GM15510 (cell line): Measurements from ENCODE around the gene PARD3.

Source experiments
- POLR2A ChIP-seq: IDR thresholded peaks from 3 replicates; pipeline ENCODE4 v1.6.1; 2011; ENCODE audit warnings: borderline replicate concordance; ENCODE audit not compliant: insufficient read length; ENCODE audit errors: extremely low read depth

PARD3 gene

DNA sequence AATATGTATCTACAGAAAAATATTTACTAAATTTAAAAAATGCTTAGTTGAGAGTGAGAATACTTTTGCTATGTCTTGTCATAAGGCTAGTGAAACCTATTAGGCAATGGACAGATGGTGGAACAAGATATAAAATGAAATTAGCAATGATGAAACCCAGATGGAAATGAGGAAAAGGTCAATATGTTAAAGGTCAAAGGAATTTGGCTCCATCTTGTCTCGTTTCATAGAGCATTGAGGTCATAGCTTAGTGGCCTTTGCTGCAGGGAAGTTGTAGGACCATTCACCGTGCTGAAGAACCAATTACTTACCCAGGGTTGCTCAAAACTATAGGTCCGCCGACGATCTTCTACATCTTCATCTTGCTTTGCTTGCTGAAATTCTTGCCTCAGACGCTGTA lies 683.9 kb downstream of the PARD3 start:
- TF ChIP-seq POLR2A: no peak

DNA sequence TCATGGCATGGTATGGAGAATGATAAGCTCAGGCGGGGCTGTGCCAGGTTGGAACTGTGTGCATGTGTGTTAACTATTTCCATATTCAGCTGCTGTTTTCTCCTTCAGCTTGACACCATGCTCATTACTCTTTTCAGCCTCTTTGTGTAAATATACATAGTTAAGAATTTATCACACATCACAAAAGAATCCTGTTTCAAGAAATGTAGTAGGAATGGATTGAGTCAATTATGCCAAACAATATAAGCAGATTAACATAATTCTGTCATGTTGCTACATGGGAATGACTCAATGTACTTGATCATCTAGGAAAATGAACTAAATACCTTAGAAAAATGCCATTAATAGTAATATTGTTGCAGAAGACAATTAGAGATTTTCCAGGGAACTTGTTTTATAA lies 687.4 kb downstream of the PARD3 start:
- no peak for TF ChIP-seq POLR2A

DNA sequence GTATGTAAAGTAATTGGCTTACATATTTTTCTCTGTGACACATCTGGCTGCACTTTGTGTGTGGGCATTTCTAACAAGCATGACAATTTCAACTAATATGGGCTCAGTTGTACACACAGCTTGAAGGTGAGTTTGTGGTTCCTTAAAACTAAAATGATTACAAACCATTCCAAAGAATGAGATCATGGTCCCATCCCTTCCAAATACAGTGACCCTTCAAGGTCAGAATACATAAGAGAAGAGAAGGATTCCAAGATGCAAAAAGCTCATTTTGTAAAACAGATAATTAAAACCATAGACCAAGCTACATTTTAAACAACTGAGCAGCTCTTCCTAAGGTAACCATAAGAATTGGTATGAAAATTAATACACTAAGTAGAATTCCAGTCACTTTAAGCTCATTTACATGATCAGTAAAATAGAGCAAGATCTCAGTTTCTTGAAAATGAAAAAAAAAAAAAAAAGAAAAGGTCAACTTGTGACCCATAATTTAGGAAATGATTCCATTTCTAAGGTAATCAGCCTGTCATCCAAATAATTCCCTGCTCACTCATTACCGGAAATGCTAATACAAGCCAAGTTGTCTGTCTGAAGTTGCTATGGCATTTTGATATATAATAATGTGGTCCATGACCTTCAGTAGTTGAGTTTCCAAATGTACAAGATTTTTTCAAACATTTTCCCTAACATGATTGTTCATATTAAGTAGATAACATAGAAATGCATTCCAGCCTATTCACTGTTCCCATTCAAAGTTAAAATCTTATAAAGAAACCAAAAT lies 688.5 kb downstream of the PARD3 start:
- no peak for TF ChIP-seq POLR2A

DNA sequence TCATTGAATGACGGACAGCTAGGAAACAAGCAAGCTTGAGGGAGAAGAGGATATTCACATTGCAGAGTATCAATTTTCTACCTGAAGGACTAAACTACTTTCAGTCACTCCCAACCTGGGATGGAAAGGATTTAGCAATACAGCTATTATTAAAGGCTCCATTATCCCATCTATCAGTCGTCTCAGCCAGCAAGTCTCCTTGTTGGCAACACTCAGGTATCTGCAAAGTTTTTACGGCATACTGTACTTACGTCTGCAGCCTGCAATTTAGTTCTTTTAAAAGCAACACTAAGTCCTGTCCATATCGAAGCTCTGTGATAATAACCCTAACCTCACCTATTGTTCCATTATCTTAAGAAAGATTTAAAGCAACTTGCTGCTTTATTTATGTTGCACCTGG lies 689.4 kb downstream of the PARD3 start:
- no peak for TF ChIP-seq POLR2A

DNA sequence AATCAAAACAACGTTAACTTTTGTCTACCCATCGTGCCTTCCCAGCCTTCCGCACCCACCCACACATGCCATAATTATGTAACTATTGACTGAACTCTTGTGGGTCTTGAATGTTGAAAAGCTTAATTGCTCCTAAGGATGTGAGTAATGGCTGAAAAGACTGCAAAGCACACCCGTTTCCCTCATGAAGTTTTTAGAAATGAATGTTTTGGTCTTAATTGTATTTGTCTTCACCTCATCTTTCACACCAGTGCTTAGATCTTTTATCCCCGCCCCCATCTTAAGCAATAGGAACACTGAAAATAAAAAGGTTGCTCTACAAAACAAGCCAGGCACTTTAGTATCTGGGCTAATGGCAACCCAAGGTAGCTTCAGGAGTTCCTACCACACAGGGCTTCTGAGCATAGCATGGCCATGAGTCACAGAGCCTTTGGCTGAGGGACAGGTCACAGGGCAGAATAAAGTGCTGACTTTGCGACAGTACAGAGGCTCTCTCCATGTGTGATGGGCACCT lies 690.5 kb downstream of the PARD3 start:
- TF ChIP-seq POLR2A: no peak

DNA sequence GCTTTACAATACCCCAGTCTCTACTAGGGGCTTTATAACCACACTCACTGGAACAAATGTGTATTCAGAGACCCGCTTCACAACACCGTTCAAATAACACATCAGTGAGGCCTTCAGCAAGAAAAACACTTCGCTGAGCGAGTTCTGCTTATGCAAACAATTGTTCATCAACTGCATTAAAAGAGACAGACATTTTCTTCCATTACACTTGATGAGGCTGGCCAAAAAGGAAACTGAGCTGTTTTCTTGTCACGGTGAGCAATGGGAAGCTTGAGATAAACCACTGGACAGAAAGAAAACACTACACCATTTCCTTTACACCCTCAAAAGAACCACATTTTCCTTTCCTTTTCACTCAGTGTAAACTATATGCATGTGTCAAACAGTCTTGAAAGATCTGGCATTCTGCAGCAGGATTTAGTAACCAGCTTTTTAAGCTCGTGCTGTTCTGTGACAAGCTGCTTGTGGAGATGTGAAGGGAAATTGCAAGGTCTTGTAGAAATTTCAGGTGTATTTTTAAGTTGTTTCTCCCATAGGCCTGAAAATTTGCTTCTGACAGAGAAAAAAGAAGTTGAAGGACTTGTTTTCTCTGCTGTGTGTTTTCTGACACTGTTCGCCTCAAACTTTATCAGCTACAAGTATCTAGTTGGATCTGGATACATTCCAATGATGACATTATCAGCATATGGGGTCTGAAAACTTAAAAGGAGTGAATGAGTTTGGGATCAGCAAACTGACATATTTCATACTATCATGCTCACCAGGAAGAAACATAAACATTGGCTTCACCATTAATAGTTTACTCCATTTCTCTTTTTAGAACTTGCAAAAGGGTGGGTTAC lies 693.1 kb downstream of the PARD3 start:
- no peak for TF ChIP-seq POLR2A

DNA sequence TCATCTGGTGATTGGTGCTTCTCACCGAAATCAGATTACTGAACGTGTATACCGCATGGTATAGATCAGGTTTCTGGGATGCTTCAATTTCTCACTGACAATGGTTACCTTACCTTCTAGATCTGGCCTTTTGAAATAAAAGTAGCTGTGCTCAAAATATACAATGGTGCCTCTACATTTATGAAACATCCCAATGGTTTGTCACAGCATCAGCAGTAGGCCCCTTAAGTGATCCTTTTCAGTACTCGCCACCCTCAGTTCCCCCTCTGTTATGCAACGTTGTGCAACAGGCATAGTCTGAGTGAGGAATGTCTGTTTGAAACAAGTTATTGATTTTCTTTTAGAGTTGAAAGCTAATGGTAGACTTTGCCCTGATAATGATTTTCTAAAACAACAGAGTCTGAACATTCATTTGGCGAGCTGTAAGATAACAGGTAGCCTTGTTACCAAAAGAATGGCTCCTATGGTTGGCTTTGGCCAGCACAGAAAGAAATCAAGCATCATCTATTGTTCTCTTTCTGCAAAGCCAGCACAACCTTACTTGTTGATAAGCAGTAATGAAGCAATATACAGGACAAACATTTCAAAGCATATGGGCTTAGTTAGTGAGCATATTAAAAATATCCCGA lies 693.9 kb downstream of the PARD3 start:
- no peak for TF ChIP-seq POLR2A

DNA sequence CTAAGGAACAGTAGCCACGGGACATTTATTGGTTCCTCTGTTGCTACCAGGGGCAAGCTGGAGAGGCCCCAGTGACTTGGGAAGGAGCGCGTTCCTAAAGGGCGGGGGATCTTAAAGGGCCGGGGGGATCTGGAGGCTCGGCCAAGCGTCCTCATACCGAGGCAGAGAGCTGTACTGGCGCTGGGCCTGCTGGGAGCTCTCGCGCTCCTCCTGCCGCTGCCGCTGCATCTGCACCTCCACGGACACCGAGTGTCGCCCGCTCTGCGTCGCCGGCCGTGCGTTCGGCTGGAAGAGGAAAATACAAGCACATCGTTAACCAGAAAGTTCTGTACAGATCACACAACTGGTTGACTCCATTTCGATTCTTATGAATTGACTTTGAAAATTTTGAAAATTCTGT lies 695.6 kb downstream of the PARD3 start:
- no peak for TF ChIP-seq POLR2A

DNA sequence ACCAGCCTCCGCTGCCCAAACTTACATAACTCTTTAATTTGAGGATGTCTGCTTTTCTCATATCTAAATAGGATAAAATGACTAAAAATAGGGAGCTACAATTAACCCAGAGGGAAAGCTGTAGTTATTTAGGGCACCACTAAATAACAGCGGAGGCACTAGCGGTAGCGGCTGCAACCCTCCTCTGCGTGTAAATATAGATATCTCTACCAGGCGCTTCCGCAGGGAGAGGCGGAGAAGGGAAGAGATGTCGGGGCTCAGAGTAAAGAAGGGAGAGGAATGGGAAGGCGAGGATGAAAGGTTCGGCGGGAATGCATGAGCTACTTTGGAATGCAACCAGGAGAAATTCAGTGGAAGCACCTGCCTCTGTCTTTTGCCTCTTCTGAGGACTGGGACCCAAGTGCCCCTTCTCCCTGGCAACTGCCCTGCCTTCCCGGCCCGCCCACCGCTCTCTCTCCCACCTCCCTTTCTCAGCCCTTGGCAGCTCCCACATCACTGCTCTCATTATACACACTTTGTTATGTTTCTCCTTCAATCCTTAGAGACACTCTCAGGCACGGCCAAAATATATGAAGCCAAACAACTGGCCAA lies 698.3 kb downstream of the PARD3 start:
- no peak for TF ChIP-seq POLR2A

DNA sequence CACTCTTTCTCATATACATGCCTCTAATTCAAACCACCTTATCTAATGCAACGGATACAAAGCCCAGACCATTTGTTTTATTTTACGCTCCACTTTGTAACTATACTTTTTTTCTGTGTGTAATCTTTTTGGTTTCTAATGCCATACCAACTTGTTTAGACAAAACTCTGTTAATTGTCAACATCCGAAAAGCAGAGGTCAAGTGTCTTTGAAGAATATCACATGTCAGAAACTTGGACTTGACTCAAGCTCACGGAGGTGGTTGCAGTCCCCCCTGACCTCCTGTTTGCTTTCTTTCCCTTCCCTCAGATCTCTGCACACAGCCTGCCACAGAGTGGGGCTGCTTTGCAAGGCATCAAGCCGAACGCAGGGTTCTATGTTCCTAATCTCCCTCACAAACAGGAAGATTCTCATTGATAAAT lies 698.9 kb downstream of the PARD3 start:
- TF ChIP-seq POLR2A: no peak

DNA sequence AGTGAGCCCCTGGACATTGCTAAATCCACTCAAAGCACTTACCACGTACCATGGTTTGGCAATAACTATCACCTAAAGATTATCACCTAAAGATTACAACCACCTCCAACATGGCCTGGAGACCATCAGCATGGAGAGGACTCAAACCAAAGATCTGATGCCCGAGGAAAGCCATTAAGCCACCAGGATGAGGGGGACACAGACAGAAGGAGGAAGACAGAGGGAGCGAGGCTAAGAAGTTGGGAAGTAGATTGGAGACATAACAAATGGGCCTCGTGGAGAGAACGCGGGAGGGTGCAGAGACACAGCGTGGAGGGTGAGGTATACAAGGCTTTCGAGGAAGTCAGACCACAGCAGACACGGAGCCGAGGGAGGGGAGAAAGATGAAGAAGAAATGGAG lies 700.2 kb downstream of the PARD3 start:
- no peak for TF ChIP-seq POLR2A

DNA sequence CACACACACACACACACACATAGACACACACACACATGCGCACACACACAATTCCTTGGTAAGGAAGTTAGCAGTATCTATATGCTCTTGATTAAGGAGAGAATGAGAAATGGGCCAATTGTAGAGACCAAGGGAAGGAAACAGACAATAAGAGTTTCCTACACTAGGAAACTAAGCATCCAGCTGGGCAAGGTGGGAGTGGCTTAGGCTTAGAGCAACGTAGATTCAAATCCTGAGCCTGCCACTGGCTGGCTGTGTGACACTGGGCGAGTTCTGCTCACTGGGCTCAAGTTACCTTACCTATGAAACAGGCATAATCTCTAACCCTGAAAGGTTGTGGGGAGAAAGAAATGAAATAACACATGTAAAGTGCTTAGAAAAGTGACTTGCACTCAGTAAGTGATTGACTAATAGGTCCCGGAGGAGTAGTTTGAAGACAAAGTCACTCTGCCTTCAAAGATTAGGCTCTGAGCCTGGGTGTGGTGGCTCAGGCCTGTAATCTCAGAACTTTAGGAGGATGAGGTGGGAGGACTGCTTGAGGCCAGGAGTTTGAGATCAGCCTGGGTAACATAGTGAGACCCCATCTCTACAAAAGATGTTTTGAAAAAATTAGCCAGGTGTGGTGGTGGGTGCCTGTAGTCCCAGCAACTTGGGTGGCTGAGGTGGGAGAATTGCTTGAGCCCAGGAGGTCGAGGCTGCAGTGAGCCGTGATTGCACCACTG lies 701.4 kb downstream of the PARD3 start:
- TF ChIP-seq POLR2A: no peak

DNA sequence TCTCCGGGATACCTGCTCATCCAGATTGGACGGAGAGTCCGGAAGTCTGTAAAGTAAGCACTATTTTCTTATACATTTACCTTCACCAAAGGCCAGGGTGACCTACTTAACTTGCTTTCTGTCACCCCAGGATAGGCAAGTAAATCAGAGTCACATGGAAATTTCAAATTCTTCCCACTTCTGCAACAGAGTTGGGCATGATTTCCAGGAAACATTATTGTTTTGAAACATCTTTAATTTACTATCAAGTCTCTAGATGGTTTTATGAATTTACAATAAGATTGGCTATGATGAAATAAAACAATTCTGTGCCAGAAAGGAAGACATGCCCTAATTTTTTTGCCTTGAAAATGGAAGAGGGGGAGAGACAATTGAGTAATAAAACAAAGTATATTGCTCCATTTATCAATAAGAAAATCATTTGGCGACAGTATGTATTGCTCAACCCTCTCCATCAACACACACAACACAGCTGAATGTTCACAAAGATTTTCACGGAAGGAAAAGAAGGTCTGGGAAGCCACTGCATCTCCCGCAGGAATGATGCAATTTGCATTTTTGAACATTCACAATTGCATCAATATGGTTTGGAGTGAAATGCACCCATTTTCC lies 702.8 kb downstream of the PARD3 start:
- TF ChIP-seq POLR2A: no peak

DNA sequence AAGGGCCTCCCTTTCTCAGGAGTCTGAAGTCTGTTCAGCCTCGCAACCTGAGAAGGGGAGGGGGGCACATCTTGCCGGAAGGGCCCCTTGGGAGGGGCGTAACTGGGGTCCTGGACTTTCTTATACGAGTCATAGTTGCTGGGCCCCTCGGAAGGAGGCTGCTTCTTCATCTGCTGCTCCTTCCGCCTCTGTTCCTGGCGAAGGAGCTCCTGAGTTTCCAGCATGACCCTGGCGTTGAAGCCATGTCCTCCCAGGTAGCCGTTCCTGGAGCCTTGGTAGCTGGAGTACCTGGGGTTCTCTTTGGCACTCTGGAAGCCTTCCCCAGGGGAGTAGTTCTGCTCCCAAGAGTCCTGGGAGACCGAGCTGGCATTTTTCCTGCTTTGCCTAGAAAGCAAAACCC lies 703.9 kb downstream of the PARD3 start:
- TF ChIP-seq POLR2A: no peak
